ENCODE measurements around the gene RSU1. TPM values are rescaled to one million over a fixed set of nuclear protein-coding genes. Genes with fewer than 3 reads are reported as not detected.
"Not testable (repeated sequence)": the region's sequence is repeated elsewhere in the genome, so short reads cannot be mapped to it uniquely, and the experiment has no call there.

Gene RSU1
- total RNA-seq, 1 experiment from 2014 or later = 64.9 TPM

DNA sequence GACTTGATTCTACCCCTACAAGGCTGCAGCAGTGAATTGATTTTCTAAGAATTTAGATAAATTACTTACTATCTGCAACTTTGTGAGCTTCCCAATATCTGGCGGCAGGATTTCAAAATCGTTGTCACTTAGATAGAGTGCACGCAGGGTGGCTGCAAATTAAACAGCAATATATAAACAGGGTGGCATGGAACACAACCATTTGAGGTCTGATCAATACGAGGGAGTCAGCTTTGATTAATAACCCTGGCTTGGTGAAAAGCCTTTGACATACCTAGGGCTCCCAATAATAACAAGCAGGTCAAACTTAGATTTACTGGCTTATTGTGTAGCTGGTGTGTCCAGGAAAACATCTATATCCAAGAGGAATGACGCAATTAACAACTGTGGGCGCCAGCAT, 64.4 kb downstream of the RSU1 start:
- DNase-seq; H3K27me3 ChIP-seq (ENCODE audit: control insufficient read depth, insufficient read depth, low read length); H3K4me3 ChIP-seq (ENCODE audit: insufficient read depth, low read depth, low read length); H3K36me3 ChIP-seq (replicated peaks; ENCODE audit: control insufficient read depth, insufficient read depth, low read length): not testable (repeated sequence)

DNA sequence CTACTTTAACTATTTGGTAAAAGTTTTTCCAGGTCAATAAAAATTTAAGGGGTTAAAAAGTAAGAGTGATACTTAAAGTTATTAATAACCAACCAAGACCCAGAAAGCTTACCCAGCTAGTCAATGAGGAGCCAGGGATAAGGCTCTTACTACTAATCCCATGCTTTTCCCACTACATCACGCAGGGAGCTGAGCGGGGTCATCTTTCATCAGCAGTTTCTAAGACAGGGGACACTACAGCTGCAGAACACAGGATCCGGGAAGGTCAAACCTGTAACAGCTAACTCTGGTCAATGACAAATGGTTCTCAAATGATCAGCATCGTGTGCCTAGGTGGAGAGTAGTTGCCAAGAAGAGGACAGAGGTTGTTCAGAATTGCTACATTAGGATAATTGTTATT, 65.1 kb downstream of the RSU1 start:
- Histone ChIP-seq H3K36me3 (replicated peaks; ENCODE audit: control insufficient read depth, insufficient read depth, low read length) (no peaks in the 10 kb centered on the region), H3K27me3 (ENCODE audit: control insufficient read depth, insufficient read depth, low read length) (no peaks in the 10 kb centered on the region), H3K4me3 (ENCODE audit: insufficient read depth, low read depth, low read length) (no peak overlapping the region)
- no peak for DNase-seq

DNA sequence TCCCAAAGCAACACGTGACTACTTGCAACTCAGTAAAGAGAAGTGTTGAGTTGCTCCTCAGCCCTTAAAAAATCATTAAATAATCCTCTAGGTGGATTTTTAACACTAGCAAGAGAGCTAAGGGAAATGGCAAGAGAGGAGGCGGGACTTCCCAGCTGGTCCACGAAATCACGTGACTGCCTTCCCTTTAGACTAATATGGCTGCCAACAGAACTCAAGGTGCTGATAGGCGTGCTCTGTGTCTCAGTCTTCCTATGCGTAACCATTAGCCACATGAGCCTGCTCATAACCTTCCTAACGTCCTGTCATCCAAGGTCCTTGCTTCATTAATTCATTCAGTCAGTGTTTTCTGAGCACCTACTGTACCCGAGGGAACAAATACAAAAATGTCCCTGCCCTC, 66.0 kb downstream of the RSU1 start:
- DNase-seq = no peak
- Histone ChIP-seq H3K36me3 (replicated peaks; ENCODE audit: control insufficient read depth, insufficient read depth, low read length) (no peaks in the 10 kb centered on the region), H3K27me3 (ENCODE audit: control insufficient read depth, insufficient read depth, low read length) (no peaks in the 10 kb centered on the region), H3K4me3 (ENCODE audit: insufficient read depth, low read depth, low read length) (no peak overlapping the region)

DNA sequence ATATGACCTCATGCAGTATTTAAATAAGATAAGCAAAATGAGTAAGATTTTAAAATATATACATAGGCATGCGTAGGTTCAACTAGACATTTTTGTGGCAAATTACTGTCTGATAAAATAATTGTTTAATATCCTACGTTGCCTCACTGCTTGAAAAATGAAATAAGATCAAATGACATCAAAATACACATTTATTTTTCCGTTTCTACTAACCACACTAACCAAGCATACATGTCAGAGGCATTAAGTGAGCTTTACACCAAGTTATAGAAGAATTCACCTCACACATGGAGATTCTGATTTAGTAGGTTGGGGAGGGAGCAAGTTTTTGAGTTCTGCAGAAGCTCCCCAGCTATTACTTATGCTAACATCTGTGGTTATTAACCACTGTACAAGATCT, 66.8 kb downstream of the RSU1 start:
- Histone ChIP-seq H3K36me3 (replicated peaks; ENCODE audit: control insufficient read depth, insufficient read depth, low read length) (no peaks in the 10 kb centered on the region), H3K27me3 (ENCODE audit: control insufficient read depth, insufficient read depth, low read length) (no peaks in the 10 kb centered on the region), H3K4me3 (ENCODE audit: insufficient read depth, low read depth, low read length) (no peak overlapping the region)
- DNase-seq = no peak

DNA sequence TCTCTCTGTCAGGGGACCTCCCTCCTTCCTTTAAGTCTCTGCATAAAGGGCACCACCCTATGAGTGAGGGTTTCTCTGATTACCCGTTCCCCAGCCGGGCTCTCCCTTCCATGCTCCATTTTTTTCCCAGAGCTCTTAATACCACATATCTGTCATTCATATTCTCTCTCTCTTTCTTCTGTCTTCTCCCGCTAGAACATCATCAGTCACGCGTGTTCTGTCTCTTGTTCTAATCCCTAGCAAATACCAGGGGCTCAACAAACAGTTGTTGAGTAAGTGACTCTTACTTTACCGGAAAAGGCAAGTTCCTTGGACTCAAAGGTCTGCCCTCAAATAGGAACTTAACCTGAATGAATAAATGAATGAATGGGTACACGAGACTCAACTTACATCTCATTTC, 68.5 kb downstream of the RSU1 start:
- H3K4me3 ChIP-seq (ENCODE audit: insufficient read depth, low read depth, low read length) = no peak overlapping the region
- no peaks in the 10 kb centered on the region for H3K36me3 ChIP-seq (replicated peaks; ENCODE audit: control insufficient read depth, insufficient read depth, low read length)
- no peak for DNase-seq

DNA sequence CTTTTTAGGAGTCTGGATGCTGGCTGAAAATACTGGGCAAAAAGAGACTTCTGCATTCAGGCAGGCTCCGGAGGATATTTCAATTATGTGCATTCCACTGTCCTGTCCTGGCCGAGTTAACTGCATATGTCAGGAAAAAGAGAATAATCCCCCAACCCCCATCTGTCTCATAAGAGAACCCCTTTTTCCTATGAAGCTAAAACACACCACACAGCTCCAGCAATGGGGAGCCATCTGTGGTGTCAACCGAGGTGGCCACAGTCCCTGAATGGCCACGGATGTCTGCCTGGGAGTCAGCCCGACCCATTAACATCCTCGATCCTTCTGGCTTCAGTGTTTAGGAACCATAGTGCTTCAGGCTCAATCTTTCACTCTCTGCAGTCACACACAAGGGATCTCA, 70.4 kb downstream of the RSU1 start:
- Histone ChIP-seq H3K4me3 (ENCODE audit: insufficient read depth, low read depth, low read length) (no peak overlapping the region), H3K27me3 (ENCODE audit: control insufficient read depth, insufficient read depth, low read length) (no peaks in the 10 kb centered on the region), H3K36me3 (replicated peaks; ENCODE audit: control insufficient read depth, insufficient read depth, low read length) (no peaks in the 10 kb centered on the region)
- no peak for DNase-seq

More for the DNA sequence above, 68.5 kb downstream of the RSU1 start:
- H3K27me3 ChIP-seq (ENCODE audit: control insufficient read depth, insufficient read depth, low read length) = no peaks in the 10 kb centered on the region

DNA sequence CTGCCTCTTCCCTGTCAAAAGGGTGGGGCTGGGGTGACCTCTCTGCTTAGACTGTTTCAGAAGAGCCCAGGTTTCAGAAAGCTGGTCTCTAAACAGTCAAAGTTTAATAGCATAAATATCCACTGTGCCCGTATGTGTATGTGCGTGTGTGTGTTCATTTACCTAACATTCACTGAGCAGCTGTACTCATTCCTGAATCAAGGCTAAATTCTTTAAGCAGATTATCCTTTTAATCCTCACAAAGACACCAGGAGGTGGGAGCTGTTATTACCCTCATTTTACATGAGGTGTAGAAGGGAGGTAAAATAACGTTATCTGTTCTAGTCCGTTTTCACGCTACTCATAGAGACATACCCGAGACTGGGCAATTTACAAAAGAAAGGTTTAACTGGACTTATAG, 72.2 kb downstream of the RSU1 start:
- DNase-seq = no peak
- H3K36me3 ChIP-seq (replicated peaks; ENCODE audit: control insufficient read depth, insufficient read depth, low read length) = no peaks in the 10 kb centered on the region
- H3K4me3 ChIP-seq (ENCODE audit: insufficient read depth, low read depth, low read length) = no peak overlapping the region
- no peaks in the 10 kb centered on the region for H3K27me3 ChIP-seq (ENCODE audit: control insufficient read depth, insufficient read depth, low read length)

DNA sequence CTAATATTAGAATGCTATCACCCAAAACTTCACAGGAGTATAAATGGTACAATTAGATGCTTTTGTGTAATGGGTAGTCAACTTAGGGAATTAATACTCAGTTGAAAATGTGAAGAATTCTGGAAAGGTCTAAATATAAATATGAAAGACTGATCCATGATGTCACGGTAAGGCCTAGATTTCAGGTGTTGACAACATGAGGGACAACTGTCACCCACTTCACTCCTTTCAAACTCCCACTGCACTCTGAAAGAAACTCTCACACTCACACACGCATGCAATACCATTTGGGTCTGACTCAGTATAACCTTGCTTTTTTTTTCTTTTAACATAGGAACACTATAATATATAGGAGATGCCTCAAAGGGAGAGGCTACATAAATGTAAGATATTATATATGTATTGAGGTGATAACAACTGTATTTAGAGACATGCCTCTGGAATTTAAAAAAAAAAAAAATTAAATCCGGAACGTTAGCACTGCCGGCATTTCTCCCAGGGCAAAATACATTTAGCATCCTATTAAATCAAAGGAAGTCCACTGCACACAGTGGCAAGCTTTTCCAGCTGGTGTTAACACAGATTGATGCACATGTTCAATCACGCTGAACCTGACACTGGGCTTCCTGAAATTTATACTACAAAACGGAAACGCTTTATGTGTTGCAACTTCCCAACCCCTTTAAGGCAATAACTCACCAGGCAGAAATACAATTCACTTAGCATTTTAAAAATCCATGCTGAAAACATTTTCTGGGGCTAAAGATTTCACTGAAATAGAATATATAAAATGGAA, 74.9 kb downstream of the RSU1 start:
- no peak overlapping the region for H3K4me3 ChIP-seq (ENCODE audit: insufficient read depth, low read depth, low read length)
- no peaks in the 10 kb centered on the region for H3K27me3 ChIP-seq (ENCODE audit: control insufficient read depth, insufficient read depth, low read length)
- no peak for DNase-seq
- no peaks in the 10 kb centered on the region for H3K36me3 ChIP-seq (replicated peaks; ENCODE audit: control insufficient read depth, insufficient read depth, low read length)

DNA sequence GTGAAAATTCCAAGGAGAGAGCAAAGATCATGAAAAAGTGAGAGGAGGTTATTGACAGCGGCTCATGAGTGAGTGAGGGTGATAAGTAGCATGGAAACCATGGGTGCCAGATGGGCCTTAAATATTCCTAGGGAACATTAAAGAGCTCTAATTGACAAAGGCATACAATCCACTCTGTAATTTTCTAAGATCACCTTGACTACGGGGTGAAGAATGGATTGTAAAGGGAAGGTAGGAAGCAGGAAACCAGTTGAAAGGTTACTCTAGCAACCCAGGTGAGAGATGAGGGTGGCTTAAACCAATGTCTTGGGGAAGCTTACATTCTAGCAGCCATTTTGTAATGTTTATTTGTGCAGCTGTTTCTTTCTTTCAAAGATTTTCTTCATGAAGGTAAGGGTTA, 75.7 kb downstream of the RSU1 start:
- Histone ChIP-seq H3K36me3 (replicated peaks; ENCODE audit: control insufficient read depth, insufficient read depth, low read length) (no peaks in the 10 kb centered on the region), H3K4me3 (ENCODE audit: insufficient read depth, low read depth, low read length) (no peak overlapping the region), H3K27me3 (ENCODE audit: control insufficient read depth, insufficient read depth, low read length) (no peaks in the 10 kb centered on the region)
- no peak for DNase-seq

DNA sequence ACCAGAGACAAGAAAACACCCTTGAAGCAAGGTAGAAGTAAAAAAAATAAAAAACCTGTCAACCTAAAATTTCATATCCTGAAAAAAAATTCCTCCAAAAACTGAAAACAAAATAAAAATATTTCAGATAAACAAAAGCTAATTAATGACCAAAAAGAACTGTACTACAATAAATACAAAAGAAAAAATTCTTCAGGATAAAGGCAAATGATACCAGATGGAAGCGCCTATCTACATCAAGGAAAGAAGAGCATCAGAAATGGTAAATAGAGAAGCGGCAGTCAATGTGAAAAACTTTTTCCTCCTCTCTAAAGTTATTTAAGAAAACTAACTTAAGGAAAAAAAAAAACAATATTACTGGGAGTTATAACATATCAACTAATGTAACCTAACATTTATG, 79.8 kb downstream of the RSU1 start:
- DNase-seq = no peak
- H3K27me3 ChIP-seq (ENCODE audit: control insufficient read depth, insufficient read depth, low read length) = no peaks in the 10 kb centered on the region
- no peak overlapping the region for H3K4me3 ChIP-seq (ENCODE audit: insufficient read depth, low read depth, low read length)
- no peaks in the 10 kb centered on the region for H3K36me3 ChIP-seq (replicated peaks; ENCODE audit: control insufficient read depth, insufficient read depth, low read length)

DNA sequence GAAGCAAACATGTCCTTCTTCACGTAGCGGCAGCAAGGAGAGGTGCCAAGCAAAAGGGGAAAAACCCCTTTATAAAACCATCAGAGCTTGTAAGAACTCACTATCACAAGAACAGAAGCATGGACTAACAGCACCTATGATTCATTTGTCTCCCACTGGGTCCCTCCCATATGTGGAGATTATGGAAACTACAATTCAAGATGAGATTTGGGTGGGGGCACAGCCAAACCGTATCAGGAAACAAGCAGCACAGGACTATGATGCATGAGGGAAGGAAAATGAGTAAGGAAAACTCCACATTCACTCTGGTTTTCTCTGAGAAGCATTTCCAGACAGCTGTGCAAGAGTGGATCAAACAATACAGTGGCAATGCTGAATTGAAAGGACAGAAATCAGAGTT, 81.6 kb downstream of the RSU1 start:
- DNase-seq = no peak
- H3K36me3 ChIP-seq (replicated peaks; ENCODE audit: control insufficient read depth, insufficient read depth, low read length) = no peaks in the 10 kb centered on the region
- H3K27me3 ChIP-seq (ENCODE audit: control insufficient read depth, insufficient read depth, low read length) = no peaks in the 10 kb centered on the region
- H3K4me3 ChIP-seq (ENCODE audit: insufficient read depth, low read depth, low read length) = no peak overlapping the region

DNA sequence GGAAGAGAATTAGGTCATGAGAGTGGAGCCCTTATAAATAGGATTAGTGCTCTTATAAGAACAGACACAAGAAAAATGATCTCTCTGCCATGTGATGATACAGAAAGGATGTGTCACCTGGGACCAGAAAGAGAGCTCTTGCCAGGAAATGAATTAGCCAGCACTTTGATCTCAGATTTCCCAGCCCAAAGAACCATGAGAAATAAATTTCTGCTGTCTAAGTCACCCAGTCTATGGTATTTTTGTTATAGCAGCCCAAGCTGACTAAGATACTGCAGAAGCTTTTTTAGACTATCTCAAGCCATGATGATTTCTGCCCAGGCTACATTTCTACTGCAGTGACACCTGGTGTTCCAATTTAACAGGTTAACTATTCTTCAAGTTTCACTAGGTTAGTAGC, 84.8 kb downstream of the RSU1 start:
- DNase-seq = no peak
- H3K27me3 ChIP-seq (ENCODE audit: control insufficient read depth, insufficient read depth, low read length) = no peaks in the 10 kb centered on the region
- no peak overlapping the region for H3K4me3 ChIP-seq (ENCODE audit: insufficient read depth, low read depth, low read length)
- no peaks in the 10 kb centered on the region; the same call in 1 of the 2 replicates for H3K36me3 ChIP-seq (replicated peaks; ENCODE audit: control insufficient read depth, insufficient read depth, low read length)

DNA sequence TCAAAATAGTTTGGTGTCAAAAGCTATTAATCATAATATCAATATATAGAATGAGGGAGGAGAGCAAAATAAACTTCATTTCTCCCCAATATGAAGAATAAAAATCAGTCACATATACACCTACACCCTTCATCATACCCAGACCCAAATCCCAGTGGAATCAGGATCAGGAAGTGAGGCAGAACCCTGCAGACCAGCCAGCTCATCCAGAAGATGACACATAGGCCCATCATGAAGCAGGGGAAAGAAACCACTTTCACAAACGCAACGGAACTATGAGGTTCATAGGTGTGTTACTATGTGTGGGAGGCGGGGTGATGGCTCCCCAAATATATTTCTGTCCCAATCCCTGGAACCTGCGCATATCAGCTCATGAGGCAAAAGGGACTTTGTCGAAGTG, 89.0 kb downstream of the RSU1 start:
- no peak overlapping the region for H3K4me3 ChIP-seq (ENCODE audit: insufficient read depth, low read depth, low read length)
- H3K36me3 ChIP-seq (replicated peaks; ENCODE audit: control insufficient read depth, insufficient read depth, low read length) = no peaks in the 10 kb centered on the region; the same call in none of the 2 replicates

DNA sequence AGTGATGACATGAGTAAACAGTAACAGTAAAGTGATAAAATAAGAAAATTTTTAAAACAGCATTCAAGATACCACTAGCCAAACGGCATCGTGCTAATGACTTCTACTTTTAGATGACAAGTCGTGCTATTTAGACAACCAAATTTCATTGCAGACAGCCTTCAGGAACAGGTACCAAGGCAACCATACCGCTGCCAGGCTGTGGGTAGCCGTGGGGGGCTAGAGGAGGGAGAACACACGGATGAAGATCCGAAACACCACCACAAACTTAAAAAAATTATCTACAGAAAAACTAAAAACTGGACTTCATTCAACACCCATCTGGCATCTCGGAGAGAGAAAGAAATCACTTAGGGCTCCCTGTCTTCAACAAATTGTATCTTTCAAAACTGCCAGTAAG, 89.6 kb downstream of the RSU1 start:
- DNase-seq = no peak
- no peaks in the 10 kb centered on the region; the same call in none of the 2 replicates for H3K36me3 ChIP-seq (replicated peaks; ENCODE audit: control insufficient read depth, insufficient read depth, low read length)
- no peaks in the 10 kb centered on the region for H3K27me3 ChIP-seq (ENCODE audit: control insufficient read depth, insufficient read depth, low read length)
- H3K4me3 ChIP-seq (ENCODE audit: insufficient read depth, low read depth, low read length) = no peak overlapping the region

More for the DNA sequence above, 89.0 kb downstream of the RSU1 start:
- H3K27me3 ChIP-seq (ENCODE audit: control insufficient read depth, insufficient read depth, low read length) = no peaks in the 10 kb centered on the region
- no peak for DNase-seq

DNA sequence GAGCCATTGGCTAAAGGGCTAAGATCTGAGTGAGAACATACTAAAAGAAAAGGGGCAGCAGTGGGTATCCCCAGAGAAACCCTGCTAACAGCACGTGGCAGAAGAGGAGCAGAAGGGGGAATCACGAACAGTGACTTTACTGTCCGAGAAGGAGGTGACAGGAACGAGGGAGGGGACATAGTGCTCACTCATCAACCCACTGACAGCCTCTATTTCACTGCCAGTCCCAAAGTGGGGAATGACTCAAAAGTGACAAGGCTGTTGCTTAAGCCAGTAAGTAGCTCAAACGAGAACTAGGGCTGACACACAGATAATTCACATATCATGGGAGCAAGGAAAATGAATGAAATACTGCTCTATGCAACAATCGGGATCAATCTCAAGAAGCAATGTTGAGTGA, 92.7 kb downstream of the RSU1 start:
- Histone ChIP-seq H3K27me3 (ENCODE audit: control insufficient read depth, insufficient read depth, low read length) (no peaks in the 10 kb centered on the region), H3K36me3 (replicated peaks; ENCODE audit: control insufficient read depth, insufficient read depth, low read length) (no peaks in the 10 kb centered on the region; the same call in none of the 2 replicates), H3K4me3 (ENCODE audit: insufficient read depth, low read depth, low read length) (no peak overlapping the region)
- DNase-seq = no peak

DNA sequence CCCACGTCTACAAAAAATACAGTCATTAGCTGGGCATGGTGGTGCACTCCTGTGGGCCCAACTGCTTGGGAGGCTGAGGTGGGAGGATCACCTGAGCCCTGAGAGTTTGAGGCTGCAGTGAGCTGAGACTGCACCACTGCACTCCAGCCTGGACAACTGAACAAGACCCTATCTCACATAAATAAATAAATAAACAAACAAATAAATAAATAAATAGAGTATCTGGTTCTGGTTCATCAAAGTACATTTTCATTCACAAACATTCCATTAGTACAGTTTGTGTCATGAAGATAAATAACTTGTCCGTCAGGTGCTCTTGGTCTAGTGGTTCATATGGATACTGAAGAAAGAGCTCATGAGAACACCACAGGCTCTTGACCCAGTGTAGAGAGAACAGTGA, 96.4 kb downstream of the RSU1 start:
- Histone ChIP-seq H3K36me3 (replicated peaks; ENCODE audit: control insufficient read depth, insufficient read depth, low read length) (no peaks in the 10 kb centered on the region), H3K27me3 (ENCODE audit: control insufficient read depth, insufficient read depth, low read length) (no peaks in the 10 kb centered on the region), H3K4me3 (ENCODE audit: insufficient read depth, low read depth, low read length) (no peak overlapping the region)
- no peak for DNase-seq
